ENCODE results near the gene PER2. TPM values are rescaled to one million over a fixed set of nuclear protein-coding genes. Genes with fewer than 3 reads are reported as not detected.

PER2 gene
- total and polyA plus RNA-seq, 2 donors (not counting 3 experiments of a cell fraction or from before 2014, with no cell fraction given) = 0.86 to 3.8 TPM

DNA sequence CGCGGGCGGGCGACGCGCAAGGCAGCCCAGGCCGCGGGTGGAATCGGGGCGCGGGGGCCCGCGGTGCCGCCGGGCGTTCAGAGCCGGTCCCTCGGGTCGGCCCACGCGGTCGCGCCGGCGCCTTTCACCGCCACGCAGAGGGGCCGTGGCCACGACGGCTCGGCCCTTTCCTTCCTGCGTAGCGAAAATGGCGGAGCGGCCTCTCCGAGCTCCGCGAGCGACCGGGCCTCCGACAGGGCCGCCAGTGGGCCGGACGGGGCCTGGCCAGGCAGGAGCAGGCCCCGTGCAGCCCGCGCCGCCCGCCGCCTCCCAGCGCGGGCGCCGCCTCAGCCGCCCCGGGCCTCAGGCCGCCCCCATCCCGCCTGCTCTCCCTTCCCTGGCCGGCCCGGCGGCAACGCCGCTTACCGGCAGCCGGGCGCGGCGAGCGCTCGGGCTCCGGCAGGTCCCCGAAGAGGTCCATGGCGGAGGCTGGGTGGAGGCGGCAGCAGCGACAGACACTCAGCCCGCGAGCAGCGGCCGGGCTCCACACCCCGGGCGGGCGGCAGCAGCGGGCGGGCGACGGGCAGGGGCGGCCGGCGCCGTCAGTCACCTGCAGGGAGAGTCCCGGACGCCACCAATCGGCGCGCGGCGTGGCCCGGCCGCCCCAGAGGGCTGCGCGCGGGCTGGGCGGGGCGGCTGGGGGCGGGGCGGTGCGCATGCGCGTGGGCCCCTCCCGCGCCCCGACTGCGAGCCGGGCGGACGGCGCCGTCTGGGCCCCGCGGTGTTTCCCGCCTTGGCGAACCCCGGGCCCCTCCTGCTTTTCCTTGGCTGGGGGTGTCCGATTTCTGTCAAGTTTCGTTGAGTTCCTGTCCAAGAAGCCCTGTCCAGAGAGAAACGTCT is 85.1 kb downstream of the PER2 start, which contains the start of gene ILKAP:
TSS of gene ILKAP (minus strand) at position 602 of the 879 bp plus-strand sequence. CDS start at position 460, 142 bp downstream.
- H3K27me3 ChIP-seq (ENCODE audit: control insufficient read depth in 2 of 2, insufficient read depth in 2 of 2, low read length in 2 of 2) = peaks cover 11 to 12% of the 10 kb centered on the region in 2 experiments
- H3K36me3 ChIP-seq (ENCODE audit: control insufficient read depth in 2 of 2, extremely low read depth in 1 of 2, insufficient read depth in 2 of 2, low read length in 2 of 2) = no peaks in the 10 kb centered on the region
- peak within 1 kb of the TSS; percentile 79 for H3K27ac ChIP-seq (ENCODE audit: insufficient read depth, low read depth, low read length)
- TF ChIP-seq EZH2 (IDR thresholded peaks at IDR 0.05; ENCODE audit: borderline replicate concordance, low read depth, low read length, severe bottlenecking) (no peak), GATA2 (IDR thresholded peaks at IDR 0.05; ENCODE audit: insufficient read depth, insufficient read length, low read depth, low read length) (no peak), POLR2AphosphoS5 (IDR thresholded peaks at IDR 0.05; ENCODE audit: insufficient read depth, low read depth, low read length) (peak; percentile 87), JUN (IDR thresholded peaks at IDR 0.05; ENCODE audit: borderline replicate concordance, insufficient read depth, insufficient read length, low read depth) (no peak), FOS (IDR thresholded peaks at IDR 0.05; ENCODE audit: borderline replicate concordance, insufficient read depth, low read length) (no peak), MYC (IDR thresholded peaks at IDR 0.05; ENCODE audit: low read depth, low read length) (no peak), POLR2A (IDR thresholded peaks at IDR 0.05; ENCODE audit: low read depth, low read length) (peak; percentile 90)
- TF ChIP-seq, protein P1, sequence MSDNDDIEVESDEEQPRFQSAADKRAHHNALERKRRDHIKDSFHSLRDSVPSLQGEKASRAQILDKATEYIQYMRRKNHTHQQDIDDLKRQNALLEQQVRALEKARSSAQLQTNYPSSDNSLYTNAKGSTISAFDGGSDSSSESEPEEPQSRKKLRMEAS (IDR thresholded peaks at IDR 0.05; ENCODE audit: insufficient read depth, insufficient read length) = no peak
- H3K9me3 ChIP-seq (replicated peaks; ENCODE audit: control insufficient read depth, insufficient read depth, low read length) = no peaks in the 10 kb centered on the region
- H3K9ac ChIP-seq (replicated peaks; ENCODE audit: extremely low read depth, insufficient read depth, low read length) = peak within 1 kb of the TSS; percentile 92
- intact Hi-C loops (cut with micrococcal nuclease) (loop anchor here (1.0 to 2.0 kb wide), 3 partner anchors 34 to 59 kb away; partner anchors contain the start of gene ERFE), dilution Hi-C loops (cut with MboI; ENCODE audit: extremely low pct_ligation_motif_present, low sequenced_read_pairs) (no loop called here)
- peak within 1 kb of the TSS; percentile 84 for H3K4me2 ChIP-seq (ENCODE audit: insufficient read depth, low read length)
- peak within 1 kb of the TSS; percentile 83 to 91 (median 87) for H3K4me3 ChIP-seq (replicated peaks in 1 of 3; ENCODE audit: insufficient read depth in 1 of 3, low read depth in 1 of 3, low read length in 3 of 3)
- H3K4me1 ChIP-seq (ENCODE audit: control insufficient read depth, extremely low read depth, insufficient read depth, low read length) = peaks cover 12% of the 10 kb centered on the region
- BruUV-seq (replicated peaks) = no TSS peak
- ChIA-PET POLR2A (no interaction called here), CTCF (interaction anchor here (0.8 to 2.5 kb wide), 5 partner anchors 12 to 345 kb away, joined by 3 to 21 read pairs (median 3); no protein-coding TSS in a partner anchor)
- H2AFZ ChIP-seq (ENCODE audit: low read depth, low read length) = peak within 1 kb of the TSS; percentile 81
- FAIRE-seq (peak; percentile 75), DNase-seq (ENCODE audit: low read depth, low spot score) (peak; percentile 74)
- H4K20me1 ChIP-seq (replicated peaks; ENCODE audit: control insufficient read depth, extremely low read depth, insufficient read depth, low read length) = no peaks in the 10 kb centered on the region
- H3K9me1 ChIP-seq (replicated peaks; ENCODE audit: control insufficient read depth, extremely low read depth, insufficient read depth, low read length) = no peaks in the 10 kb centered on the region
- peaks cover 51% of the 10 kb centered on the region for H3K79me2 ChIP-seq (ENCODE audit: control insufficient read depth, insufficient read depth, low read length)
